Psoas muscle (tissue), 8 donors: ENCODE results near the gene LMTK2. TPM values are rescaled to one million over a fixed set of nuclear protein-coding genes. Genes with fewer than 3 reads are reported as not detected.

Source experiments
- ATAC-seq, 4 donors: fragments of 200-7000 bp; cut with Tn5 transposase; one replicate each; pipeline ENCODE4 v1.9.1; 2020; ENCODE audit warnings: moderate library complexity in 3 of 4, mild to moderate bottlenecking in 2 of 4
- DNase-seq, 2 donors: peaks; one replicate each; pipeline ENCODE4 v3.0.0-alpha.2; 2020
- H3K27ac ChIP-seq: fragments of 200-600 bp; one replicate; pipeline ENCODE4 v1.8.0; 2022
- H3K27me3 ChIP-seq, 3 donors: fragments of 200-600 bp in 1 of 3; one replicate each; pipeline versions ENCODE4 v1.6.1 to v1.8.0; 2013 to 2022; ENCODE audit warnings: low read length in 2 of 3, mild to moderate bottlenecking in 2 of 3, moderate library complexity in 1 of 3; ENCODE audit not compliant: insufficient read depth in 3 of 3
- H3K36me3 ChIP-seq, 2 donors: fragments of 200-600 bp in 1 of 2; one replicate each; pipeline versions ENCODE4 v1.6.1 to v1.8.0; 2013 to 2022; ENCODE audit warnings: low read depth in 1 of 2, mild to moderate bottlenecking in 1 of 2, moderate library complexity in 1 of 2; ENCODE audit not compliant: insufficient read depth in 1 of 2
- H3K4me1 ChIP-seq: fragments of 200-600 bp; one replicate; pipeline ENCODE4 v1.8.0; 2022
- H3K4me3 ChIP-seq: fragments of 200-600 bp; one replicate; pipeline ENCODE4 v1.8.0; 2022; ENCODE audit warnings: mild to moderate bottlenecking
- H3K9me3 ChIP-seq: fragments of 200-600 bp; one replicate; pipeline ENCODE4 v1.8.0; 2022
- WGBS, 3 donors: extraction: QIAGEN DNeasy Blood & Tissue Kit; methylation state at CpG; one replicate each; pipeline versions ENCODE4 v1.1.6 to v1.1.7; 2013; 5-methylcytosine and 5-hydroxymethylcytosine counted together
- intact Hi-C, 2 donors: fragments of 100-400 bp; cut with DNase I; formaldehyde crosslinking; loops; one replicate each; pipeline versions ENCODE4 v1.11.0 to v1.14.2; 2022
- polyA plus RNA-seq, 3 donors: library from polyadenylated mRNA; stranded (reverse); fragments of 200-250 nt; gene quantifications; one replicate each; pipeline ENCODE4 v1.2.3, GENCODE V29; 2013
- total RNA-seq, 4 donors: library from RNA; stranded (reverse); fragmentation: NEBNext Ultra II Directional in 2 of 4; extraction: Animal tissue kit (Norgen Biotek cat#: 25700) in 2 of 4; gene quantifications; one replicate each; pipeline versions ENCODE4 v1.2.1 to v1.2.4, GENCODE V29; 2021 to 2023
- TF ChIP-seq, protein P1 (sequence below): fragments of 200-600 bp; IDR thresholded peaks from one replicate; pipeline ENCODE4 v1.8.0; 2022; ENCODE audit warnings: antibody characterized with exemption
- donor health status: healthy with polysubstance abuse.
- donor health status: DM: no; HTN: no; CAD: no; lungs with moderate emphysema.
- donor health status: Bipolar disorder and iron deficiency.
- donor health status: healthy.
- donor health status: DM: yes; HTN: yes; CAD: no.
- donor health status: DM: no; HTN: no; CAD: no.
- donor health status: DM: no; HTN: no; CAD: no.
- donor health status: DM: yes; HTN: yes; CAD: no.

Gene LMTK2
- total and polyA plus RNA-seq, 7 donors = 3.6 to 25.0 (median 13.5) TPM

DNA sequence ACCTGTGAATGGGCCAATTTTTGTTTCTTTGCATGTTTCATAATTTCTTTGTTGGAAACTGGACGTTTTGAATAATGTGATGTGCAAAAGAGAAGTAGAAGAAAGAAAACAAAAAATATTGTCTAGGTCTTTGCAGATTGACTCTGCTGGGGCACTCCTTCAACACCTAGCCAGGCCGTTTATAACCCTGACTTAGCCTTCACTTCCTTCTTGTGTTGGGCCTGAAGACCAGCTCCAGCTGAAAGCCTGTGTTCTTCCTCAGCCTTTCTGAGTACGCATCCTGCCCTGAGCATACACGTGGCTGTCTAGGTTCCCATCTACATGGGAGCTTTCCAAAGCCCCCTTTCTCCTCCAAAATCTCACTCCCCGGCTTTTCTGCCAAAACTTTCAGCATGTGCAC lies 41.9 kb downstream of the LMTK2 start:
- DNase-seq = no peak

DNA sequence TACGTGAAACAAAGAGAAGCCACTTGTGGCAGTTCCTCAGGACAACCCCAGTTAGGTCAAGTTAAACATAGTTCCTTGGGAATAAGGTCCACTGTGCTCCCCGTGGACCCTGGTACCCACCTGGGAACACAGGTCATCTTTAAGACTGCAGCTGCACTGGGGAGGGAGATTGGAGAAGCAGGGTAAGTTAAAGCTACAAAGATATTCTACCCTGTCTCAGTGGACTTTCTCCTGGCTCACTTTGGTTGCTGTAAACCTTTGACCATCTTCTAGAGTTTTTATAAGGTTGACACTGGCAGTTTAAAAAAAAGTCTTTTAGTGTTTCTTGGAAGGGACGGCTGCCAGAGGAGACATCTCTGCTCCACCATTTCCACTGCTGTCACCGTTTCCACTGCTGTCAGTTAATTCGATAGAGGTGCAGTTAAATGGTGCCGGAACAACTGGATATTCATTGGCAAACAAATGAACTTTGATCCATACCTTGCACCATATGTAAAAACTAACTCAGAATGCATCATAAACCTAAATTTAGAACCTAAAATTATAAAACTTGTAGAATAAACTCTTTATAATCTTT lies 42.5 kb downstream of the LMTK2 start:
- ATAC-seq = no peak
- no peaks in the 10 kb centered on the region for H3K4me1 ChIP-seq
- no peak overlapping the region for H3K4me3 ChIP-seq
- H3K27me3 ChIP-seq = no peaks in the 10 kb centered on the region
- DNase-seq = no peak
- no peak overlapping the region for H3K27ac ChIP-seq
- 92 to 94% (median 93%) methylated on average over 6 of the region's 6 CpGs for WGBS, 3 donors
- TF ChIP-seq, protein P1, sequence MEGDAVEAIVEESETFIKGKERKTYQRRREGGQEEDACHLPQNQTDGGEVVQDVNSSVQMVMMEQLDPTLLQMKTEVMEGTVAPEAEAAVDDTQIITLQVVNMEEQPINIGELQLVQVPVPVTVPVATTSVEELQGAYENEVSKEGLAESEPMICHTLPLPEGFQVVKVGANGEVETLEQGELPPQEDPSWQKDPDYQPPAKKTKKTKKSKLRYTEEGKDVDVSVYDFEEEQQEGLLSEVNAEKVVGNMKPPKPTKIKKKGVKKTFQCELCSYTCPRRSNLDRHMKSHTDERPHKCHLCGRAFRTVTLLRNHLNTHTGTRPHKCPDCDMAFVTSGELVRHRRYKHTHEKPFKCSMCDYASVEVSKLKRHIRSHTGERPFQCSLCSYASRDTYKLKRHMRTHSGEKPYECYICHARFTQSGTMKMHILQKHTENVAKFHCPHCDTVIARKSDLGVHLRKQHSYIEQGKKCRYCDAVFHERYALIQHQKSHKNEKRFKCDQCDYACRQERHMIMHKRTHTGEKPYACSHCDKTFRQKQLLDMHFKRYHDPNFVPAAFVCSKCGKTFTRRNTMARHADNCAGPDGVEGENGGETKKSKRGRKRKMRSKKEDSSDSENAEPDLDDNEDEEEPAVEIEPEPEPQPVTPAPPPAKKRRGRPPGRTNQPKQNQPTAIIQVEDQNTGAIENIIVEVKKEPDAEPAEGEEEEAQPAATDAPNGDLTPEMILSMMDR = no peak
- peaks cover 4 to 45% of the 10 kb centered on the region in 2 donors for H3K36me3 ChIP-seq
- intact Hi-C loops = no loop called here
- peaks cover 6% of the 10 kb centered on the region for H3K9me3 ChIP-seq

More for the DNA sequence above, 41.9 kb downstream of the LMTK2 start:
- H3K9me3 ChIP-seq = peaks cover 6% of the 10 kb centered on the region
- no peak overlapping the region for H3K27ac ChIP-seq
- TF ChIP-seq, protein P1 = no peak
- no peak overlapping the region for H3K4me3 ChIP-seq
- no peak for ATAC-seq
- 86 to 94% (median 91%) methylated on average over 5 of the region's 5 CpGs for WGBS, 3 donors
- no peaks in the 10 kb centered on the region for H3K27me3 ChIP-seq
- no peaks in the 10 kb centered on the region for H3K4me1 ChIP-seq
- intact Hi-C loops = no loop called here
- H3K36me3 ChIP-seq = peaks cover 4 to 45% of the 10 kb centered on the region in 2 donors

- Histone ChIP-seq H3K27ac (no peak overlapping the region), H3K4me3 (no peak overlapping the region), H3K4me1 (no peaks in the 10 kb centered on the region), H3K27me3 (no peaks in the 10 kb centered on the region), H3K9me3 (no peaks in the 10 kb centered on the region), H3K36me3 (peaks cover 4 to 61% of the 10 kb centered on the region in 2 donors)
- DNase-seq = no peak
- ATAC-seq = no peak
- WGBS, 3 donors = 91 to 97% (median 96%) methylated on average over 5 of the region's 5 CpGs
- TF ChIP-seq, protein P1 = no peak
- intact Hi-C loops = no loop called here
Observed at GRCh38 chr7:98151884-98152283, 45.2 kb downstream of the LMTK2 start.

GRCh38 chr7:98156700-98157099 lies 50.0 kb downstream of the LMTK2 start:
- TF ChIP-seq, protein P1 = no peak
- Histone ChIP-seq H3K36me3 (peaks cover 4 to 72% of the 10 kb centered on the region in 2 donors), H3K4me3 (no peak overlapping the region), H3K27ac (no peak overlapping the region), H3K27me3 (no peaks in the 10 kb centered on the region), H3K9me3 (no peaks in the 10 kb centered on the region), H3K4me1 (no peaks in the 10 kb centered on the region)
- no peak for DNase-seq
- 98 to 99% (median 98%) methylated on average over 5 of the region's 5 CpGs for WGBS, 3 donors
- intact Hi-C loops = no loop called here
- no peak for ATAC-seq

DNA sequence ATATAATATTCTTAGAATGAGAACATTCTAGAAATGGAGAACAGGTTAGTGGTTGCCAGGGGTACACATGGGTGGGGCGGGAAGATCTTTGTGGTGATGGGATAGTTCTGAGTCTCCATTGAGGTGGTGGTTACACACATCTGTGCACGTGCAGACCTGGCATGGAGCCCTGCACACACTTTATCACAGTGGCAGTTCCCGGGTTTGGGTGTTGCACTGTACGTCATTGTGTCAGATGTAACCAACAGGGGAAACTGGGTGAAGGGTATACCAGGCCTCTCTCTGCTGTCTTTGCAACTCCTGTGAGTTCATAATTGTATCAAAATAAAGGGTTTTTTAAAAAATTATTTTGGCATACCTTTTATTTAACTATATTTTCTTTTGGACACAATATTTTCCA lies 51.1 kb downstream of the LMTK2 start:
- intact Hi-C loops = no loop called here
- ATAC-seq = no peak
- DNase-seq = no peak
- TF ChIP-seq, protein P1 = no peak
- Histone ChIP-seq H3K4me1 (no peaks in the 10 kb centered on the region), H3K27me3 (no peaks in the 10 kb centered on the region), H3K27ac (no peak overlapping the region), H3K4me3 (no peak overlapping the region), H3K9me3 (no peaks in the 10 kb centered on the region), H3K36me3 (peaks cover 0 to 61% of the 10 kb centered on the region in 2 donors)
- 90 to 93% (median 90%) methylated on average over 4 of the region's 4 CpGs for WGBS, 3 donors
